Gastrocnemius medialis (tissue), 4 donors: ENCODE measurements around the gene TNFRSF21.

ENCODE experiments used
- CTCF ChIP-seq, 5 experiments: fragments of 450-650 bp in 3 of 5; fragments of 200-600 bp in 2 of 5; sonication (generic) in 2 of 5; IDR thresholded peaks in 4 of 5; conservative IDR thresholded peaks in 1 of 5; 1 replicate in 4 of 5; 2 replicates in 1 of 5; pipeline ENCODE4 v1.5.1; 2016 to 2019; ENCODE audit warnings: antibody characterized with exemption in 5 of 5, mild to moderate bottlenecking in 3 of 5, moderate library complexity in 3 of 5
- POLR2A ChIP-seq, 2 donors: fragments of 450-650 bp; IDR thresholded peaks; one replicate each; pipeline ENCODE4 v1.6.1; 2017; ENCODE audit warnings: antibody characterized with exemption in 2 of 2, mild to moderate bottlenecking in 2 of 2, moderate library complexity in 2 of 2

GRCh38 chr6:47299965-47300364 lies 9.7 kb downstream of the TNFRSF21 start:
- TF ChIP-seq CTCF (IDR thresholded peaks at IDR 0.05 in 4 of 5, conservative IDR thresholded peaks at IDR 0.05 in 1 of 5) (no peak), POLR2A (IDR thresholded peaks at IDR 0.05) (no peak)
